HUES48 (cell line): ENCODE measurements around the gene MIEN1.
A peak's percentile ranks its signal among the peaks of the same experiment; 100 is the strongest.

Experiments
- H3K27ac ChIP-seq: one replicate; pipeline ENCODE4 v1.7.0; 2013; ENCODE audit warnings: low read depth, low read length, inconsistent platforms
- H3K27me3 ChIP-seq: 2 replicates; pipeline ENCODE4 v1.6.1; 2013; ENCODE audit warnings: mild to moderate bottlenecking, low read length; ENCODE audit not compliant: control insufficient read depth, insufficient read depth
- H3K36me3 ChIP-seq: 2 replicates; pipeline ENCODE4 v1.6.1; 2013; ENCODE audit warnings: low read length; ENCODE audit not compliant: control insufficient read depth, insufficient read depth
- H3K4me1 ChIP-seq: 2 replicates; pipeline ENCODE4 v1.6.1; 2013; ENCODE audit warnings: mild to moderate bottlenecking, low read length; ENCODE audit not compliant: control insufficient read depth, insufficient read depth
- H3K4me3 ChIP-seq: 2 replicates; pipeline ENCODE4 v1.5.1; 2013; ENCODE audit warnings: mild to moderate bottlenecking, low read depth, low read length
- H3K9ac ChIP-seq: 2 replicates; pipeline ENCODE4 v1.6.1; 2013; ENCODE audit warnings: mild to moderate bottlenecking, low read depth, low read length, moderate library complexity
- H3K9me3 ChIP-seq: 2 replicates; pipeline ENCODE4 v1.6.1; 2013; ENCODE audit warnings: low read length; ENCODE audit not compliant: control insufficient read depth, insufficient read depth

The MIEN1 gene

DNA sequence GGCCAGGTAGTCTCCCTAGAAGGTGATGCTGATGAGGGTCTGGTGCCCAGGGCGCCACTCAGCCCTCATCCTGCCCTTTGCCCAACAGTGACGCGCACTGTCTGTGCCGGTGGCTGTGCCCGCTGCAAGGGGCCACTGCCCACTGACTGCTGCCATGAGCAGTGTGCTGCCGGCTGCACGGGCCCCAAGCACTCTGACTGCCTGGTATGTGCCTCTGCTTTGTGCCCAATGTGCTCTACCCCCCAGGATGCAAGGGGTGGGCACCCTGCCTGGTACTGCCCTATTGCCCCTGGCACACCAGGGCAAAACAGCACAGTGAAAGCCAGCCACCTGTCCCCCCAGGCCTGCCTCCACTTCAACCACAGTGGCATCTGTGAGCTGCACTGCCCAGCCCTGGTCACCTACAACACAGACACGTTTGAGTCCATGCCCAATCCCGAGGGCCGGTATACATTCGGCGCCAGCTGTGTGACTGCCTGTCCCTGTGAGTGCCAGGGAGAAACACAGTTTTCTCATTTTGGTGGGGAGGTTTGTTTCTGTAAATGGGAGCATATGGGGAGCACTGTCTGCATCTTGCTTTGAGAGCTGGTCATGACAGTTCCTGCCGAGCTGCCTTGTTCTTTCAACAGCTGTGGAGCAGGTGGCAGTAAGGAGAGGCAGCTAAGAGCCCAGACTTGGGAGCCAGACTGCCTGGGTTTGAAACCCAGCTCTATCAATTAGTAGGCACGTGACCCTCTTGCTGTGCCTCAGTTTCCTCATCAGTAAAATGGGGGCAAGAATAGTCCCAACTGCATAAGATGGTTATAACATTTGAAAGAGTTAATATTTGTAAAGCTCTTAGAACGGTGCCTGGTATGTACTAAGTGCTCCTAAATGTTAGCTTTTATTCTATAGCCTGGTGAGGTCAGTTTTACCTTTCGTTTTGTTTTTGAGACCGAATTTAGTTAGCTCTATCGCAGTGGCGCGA lies 20.1 kb downstream of the MIEN1 start:
- H3K4me3 ChIP-seq, result no peak overlapping the region
- H3K9me3 ChIP-seq, result no peaks in the 10 kb centered on the region
- H3K4me1 ChIP-seq, result peaks cover 10% of the 10 kb centered on the region
- peaks cover 87% of the 10 kb centered on the region for H3K36me3 ChIP-seq
- H3K9ac ChIP-seq, result no peak overlapping the region
- H3K27me3 ChIP-seq, result no peaks in the 10 kb centered on the region
- no peak overlapping the region for H3K27ac ChIP-seq

GRCh38 chr17:39709319-39709997 lies 20.9 kb downstream of the MIEN1 start:
- Histone ChIP-seq H3K36me3 (peaks cover 79% of the 10 kb centered on the region), H3K9me3 (no peaks in the 10 kb centered on the region), H3K4me3 (no peak overlapping the region), H3K4me1 (peaks cover 18% of the 10 kb centered on the region), H3K27me3 (no peaks in the 10 kb centered on the region), H3K27ac (no peak overlapping the region), H3K9ac (no peak overlapping the region)

GRCh38 chr17:39706921-39707337 lies 23.4 kb downstream of the MIEN1 start:
- Histone ChIP-seq H3K4me3 (no peak overlapping the region), H3K4me1 (peaks cover 43% of the 10 kb centered on the region), H3K36me3 (peaks cover 73% of the 10 kb centered on the region), H3K9me3 (no peaks in the 10 kb centered on the region), H3K27me3 (no peaks in the 10 kb centered on the region), H3K9ac (no peak overlapping the region), H3K27ac (no peak overlapping the region)

- peaks cover 49% of the 10 kb centered on the region for H3K4me1 ChIP-seq
- H3K4me3 ChIP-seq, result no peak overlapping the region
- H3K27me3 ChIP-seq, result no peaks in the 10 kb centered on the region
- H3K9ac ChIP-seq, result no peak overlapping the region; the same call in 1 of the 2 replicates
- H3K9me3 ChIP-seq, result no peaks in the 10 kb centered on the region
- H3K27ac ChIP-seq, result no peak overlapping the region
- H3K36me3 ChIP-seq, result peaks cover 68% of the 10 kb centered on the region
Observed at GRCh38 chr17:39706383-39706782, 23.9 kb downstream of the MIEN1 start.

GRCh38 chr17:39705786-39706348 lies 24.5 kb downstream of the MIEN1 start:
- Histone ChIP-seq H3K9ac (no peak overlapping the region; the same call in 1 of the 2 replicates), H3K27me3 (no peaks in the 10 kb centered on the region), H3K36me3 (peaks cover 63% of the 10 kb centered on the region), H3K4me3 (no peak overlapping the region), H3K4me1 (peaks cover 51% of the 10 kb centered on the region), H3K27ac (peak overlapping the region; percentile 76), H3K9me3 (no peaks in the 10 kb centered on the region)

DNA sequence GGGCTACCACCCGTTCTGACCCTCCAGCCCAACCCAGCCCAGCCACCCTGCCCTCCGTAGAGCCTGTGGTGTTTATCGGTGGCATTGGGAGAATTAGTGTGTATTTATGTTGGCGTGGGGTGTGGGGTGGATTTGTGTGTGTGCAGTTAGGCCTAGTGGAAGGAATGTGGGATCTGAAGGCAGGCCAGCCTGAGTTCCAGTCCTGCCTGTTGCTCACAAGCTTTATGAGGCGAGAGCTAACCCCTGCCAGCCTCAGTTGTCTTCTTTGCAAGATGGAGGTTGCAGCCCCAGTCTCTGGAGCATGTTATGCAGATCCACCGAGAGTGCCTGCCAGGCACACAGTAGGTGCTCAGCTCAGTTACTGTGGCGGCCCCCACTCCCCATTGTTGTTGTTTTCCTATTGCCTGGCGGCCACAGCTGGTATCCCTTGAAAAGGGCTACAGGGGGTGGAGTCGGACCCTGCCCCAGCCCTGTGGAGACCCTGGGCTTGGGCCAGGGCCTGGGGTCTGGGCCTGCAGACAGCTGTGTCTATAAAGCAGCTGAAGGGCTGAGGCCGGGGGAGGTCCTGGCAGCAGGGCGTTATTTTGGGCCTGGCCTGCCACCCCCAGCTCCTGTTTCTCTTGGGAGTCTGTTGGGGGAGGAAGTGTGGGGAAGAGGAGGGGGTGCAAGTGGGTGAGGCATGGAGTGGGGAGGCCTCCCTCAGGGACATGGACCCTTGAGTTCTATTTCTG lies 25.3 kb downstream of the MIEN1 start:
- no peaks in the 10 kb centered on the region for H3K27me3 ChIP-seq
- no peak overlapping the region for H3K9ac ChIP-seq
- H3K4me3 ChIP-seq, result peak overlapping the region; percentile 17; the same call in 1 of the 2 replicates
- H3K27ac ChIP-seq, result peak overlapping the region; percentile 76
- no peaks in the 10 kb centered on the region for H3K9me3 ChIP-seq
- peaks cover 51% of the 10 kb centered on the region for H3K4me1 ChIP-seq
- H3K36me3 ChIP-seq, result peaks cover 54% of the 10 kb centered on the region

DNA sequence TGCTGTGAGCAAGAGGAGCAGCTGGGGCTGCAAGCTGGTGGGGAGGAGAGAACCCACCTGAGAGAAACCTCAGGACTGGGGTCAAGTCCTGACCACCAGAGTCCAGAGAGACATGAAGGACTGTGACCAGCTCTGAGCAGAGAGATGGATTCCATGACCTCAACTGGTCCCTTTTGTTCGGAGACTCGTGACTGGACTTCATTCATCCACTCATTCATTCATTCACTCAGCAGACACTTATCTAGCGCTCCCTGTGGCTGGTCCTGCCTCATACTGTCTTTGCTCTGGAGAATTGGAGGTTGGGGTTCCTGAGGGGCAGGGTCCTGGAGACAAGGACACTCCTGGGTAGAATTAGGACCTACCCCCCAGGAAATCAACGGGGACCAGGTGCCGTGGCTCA lies 26.4 kb downstream of the MIEN1 start:
- Histone ChIP-seq H3K4me3 (no peak overlapping the region; the same call in 1 of the 2 replicates), H3K36me3 (peaks cover 44% of the 10 kb centered on the region), H3K9ac (no peak overlapping the region), H3K27me3 (no peaks in the 10 kb centered on the region), H3K27ac (peak overlapping the region; percentile 68), H3K4me1 (peaks cover 58% of the 10 kb centered on the region), H3K9me3 (no peaks in the 10 kb centered on the region)

GRCh38 chr17:39702901-39703893 lies 27.1 kb downstream of the MIEN1 start:
- H3K4me3 ChIP-seq, result peak overlapping the region; percentile 80
- H3K36me3 ChIP-seq, result peaks cover 36% of the 10 kb centered on the region
- H3K9ac ChIP-seq, result no peak overlapping the region
- H3K27me3 ChIP-seq, result no peaks in the 10 kb centered on the region
- peak overlapping the region; percentile 68 for H3K27ac ChIP-seq
- H3K4me1 ChIP-seq, result peaks cover 63% of the 10 kb centered on the region
- no peaks in the 10 kb centered on the region for H3K9me3 ChIP-seq

DNA sequence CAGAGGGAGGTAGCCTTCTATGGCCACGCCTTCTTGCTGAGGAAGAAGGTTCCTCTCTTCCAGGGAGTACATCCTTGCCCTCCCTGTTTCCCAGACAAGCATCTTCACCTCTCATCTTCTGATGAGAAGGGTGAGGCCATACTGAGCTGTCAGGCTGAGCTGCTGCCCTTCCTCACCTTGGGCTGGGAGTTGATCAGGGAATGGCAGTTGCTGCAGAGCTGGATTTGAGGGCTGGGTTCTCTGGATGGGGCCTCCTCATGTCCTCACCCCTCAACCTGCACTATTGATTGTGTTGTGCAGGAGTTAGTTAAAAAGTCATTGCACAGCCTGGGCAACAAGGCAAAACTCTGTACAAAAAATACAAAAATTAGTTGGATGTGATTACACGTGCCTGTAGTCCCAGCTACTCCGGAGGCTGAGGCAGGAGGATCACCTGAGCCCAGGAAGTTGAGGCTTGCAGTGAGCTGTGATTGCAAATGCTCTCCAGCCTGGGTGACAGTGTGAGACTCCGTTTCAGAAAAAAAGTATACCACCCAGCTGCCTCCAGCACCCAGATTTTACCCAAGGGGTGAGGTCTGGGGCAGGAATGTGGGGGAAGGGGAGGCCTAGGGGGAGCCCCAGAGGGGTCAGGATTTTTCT lies 28.4 kb downstream of the MIEN1 start:
- peak overlapping the region; percentile 80 for H3K4me3 ChIP-seq
- peaks cover 23% of the 10 kb centered on the region for H3K36me3 ChIP-seq
- no peaks in the 10 kb centered on the region for H3K27me3 ChIP-seq
- H3K9me3 ChIP-seq, result no peaks in the 10 kb centered on the region
- peak overlapping the region; percentile 13 for H3K27ac ChIP-seq
- H3K9ac ChIP-seq, result no peak overlapping the region
- peaks cover 66% of the 10 kb centered on the region for H3K4me1 ChIP-seq
